Left renal pelvis (tissue), 4 donors: ENCODE measurements around the gene COG7. TPM values are rescaled to one million over a fixed set of nuclear protein-coding genes. Genes with fewer than 3 reads are reported as not detected.
"Not testable (repeated sequence)": the region's sequence is repeated elsewhere in the genome, so short reads cannot be mapped to it uniquely, and the experiment has no call there.

Experiments
- DNase-seq, 4 donors: peaks; one replicate each; pipeline ENCODE4 v3.0.0-alpha.2; 2013; ENCODE audit warnings: low read depth in 4 of 4, low spot score in 3 of 4
- polyA plus RNA-seq, 4 donors: library from polyadenylated mRNA; unstranded; fragments of 120-200 nt; gene quantifications; one replicate each; pipeline ENCODE4 v1.2.1, GENCODE V29; 2013; ENCODE audit not compliant: insufficient read length in 4 of 4

COG7 gene
- polyA plus RNA-seq, 4 donors, result 21.9 to 41.3 (median 24.0) TPM

DNA sequence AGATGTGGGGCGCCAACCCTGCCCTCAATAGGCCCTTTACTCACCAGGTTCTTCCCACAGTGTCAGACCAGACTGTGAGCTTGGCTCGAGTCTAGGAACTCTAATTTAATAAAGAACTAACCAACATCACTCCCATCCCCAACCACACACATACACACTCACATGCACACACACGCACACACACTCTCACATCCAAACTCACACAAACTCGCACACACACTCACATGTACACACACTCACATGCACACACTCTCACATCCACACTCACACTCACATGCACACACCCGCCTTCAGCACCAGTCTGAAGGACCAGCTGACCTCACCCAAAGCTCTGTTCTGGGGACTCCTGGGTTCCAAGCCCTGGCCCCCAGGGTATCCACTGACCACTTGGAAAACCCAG, 63.8 kb downstream of the COG7 start:
- no peak for DNase-seq

DNA sequence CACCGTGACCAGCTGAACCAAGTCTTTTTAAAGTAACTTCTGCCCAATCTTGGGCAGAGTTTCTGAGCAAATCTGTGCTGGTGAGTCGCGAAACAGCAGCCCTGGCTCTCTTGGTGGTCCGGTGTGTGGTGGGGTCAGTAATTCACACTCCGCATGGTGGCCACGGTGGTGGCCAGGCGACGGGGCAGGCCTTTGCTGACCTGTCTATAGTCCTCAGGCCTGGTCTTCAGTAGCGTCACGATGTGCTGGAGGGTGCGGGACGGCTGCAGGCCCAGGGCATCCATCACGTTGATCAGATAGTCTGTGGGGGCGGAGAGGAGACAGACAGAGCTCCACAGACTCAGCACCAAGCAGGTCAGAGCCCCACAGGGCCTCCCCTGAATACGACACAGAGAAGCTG, 64.2 kb downstream of the COG7 start:
- DNase-seq, result no peak

DNA sequence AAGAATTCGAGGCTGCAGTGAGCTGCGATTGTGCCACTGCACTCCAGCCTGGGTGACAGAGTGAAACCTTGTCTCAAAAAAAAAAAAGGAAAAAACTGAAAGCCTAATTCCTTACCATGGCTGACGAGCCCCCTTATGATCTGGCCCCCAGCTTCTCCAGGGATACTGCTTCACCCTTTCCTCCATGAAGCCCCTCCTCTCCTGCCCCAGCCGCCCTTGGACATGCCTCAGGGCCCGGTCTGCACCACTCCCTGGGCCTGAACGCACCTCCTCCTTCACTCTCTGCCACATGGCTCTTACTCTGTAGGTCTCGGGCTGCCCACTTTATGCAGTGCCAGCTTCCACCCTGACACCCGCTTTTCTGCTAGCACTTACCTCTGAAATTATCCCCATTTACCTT, 65.3 kb downstream of the COG7 start:
- no peak for DNase-seq

DNA sequence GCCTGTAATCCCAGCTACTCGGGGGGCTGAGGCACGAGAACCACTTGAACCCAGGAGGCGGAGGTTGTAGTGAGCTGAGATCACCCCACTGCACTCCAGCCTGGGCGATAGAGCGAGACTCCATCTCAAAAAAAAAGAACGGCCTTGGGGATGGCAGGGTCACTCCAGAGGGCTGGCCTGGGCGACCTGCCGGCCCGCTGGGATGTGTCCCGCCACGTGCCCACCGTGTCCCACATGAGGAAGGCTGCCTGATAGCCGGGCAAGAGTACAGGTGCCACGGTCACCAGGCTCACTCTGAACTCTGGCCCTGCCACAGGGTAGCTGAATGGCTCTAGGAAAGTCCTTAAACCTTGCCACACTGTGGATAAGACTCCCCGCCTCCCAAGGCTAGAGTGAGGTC, 67.5 kb downstream of the COG7 start:
- no peak for DNase-seq

DNA sequence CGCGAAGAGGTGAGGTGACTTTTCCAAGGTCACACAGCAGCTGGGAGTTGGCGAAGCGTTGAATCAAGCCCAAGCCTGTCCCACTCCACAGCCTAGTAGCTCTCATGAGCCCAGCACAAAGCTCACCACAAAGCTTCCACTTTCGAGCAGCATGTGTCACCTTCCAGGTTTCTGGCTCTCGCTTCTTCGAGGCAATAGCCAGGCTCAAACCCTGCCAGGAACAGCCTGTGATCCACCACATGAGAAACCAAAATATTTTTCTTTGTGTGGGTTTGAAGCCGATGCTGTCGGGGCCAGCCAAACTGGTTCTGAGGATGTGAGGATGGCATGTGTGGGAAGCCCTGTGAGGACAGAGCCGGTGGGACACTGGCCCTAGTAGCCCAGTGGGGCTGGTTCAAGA, 68.1 kb downstream of the COG7 start:
- DNase-seq, result no peak

DNA sequence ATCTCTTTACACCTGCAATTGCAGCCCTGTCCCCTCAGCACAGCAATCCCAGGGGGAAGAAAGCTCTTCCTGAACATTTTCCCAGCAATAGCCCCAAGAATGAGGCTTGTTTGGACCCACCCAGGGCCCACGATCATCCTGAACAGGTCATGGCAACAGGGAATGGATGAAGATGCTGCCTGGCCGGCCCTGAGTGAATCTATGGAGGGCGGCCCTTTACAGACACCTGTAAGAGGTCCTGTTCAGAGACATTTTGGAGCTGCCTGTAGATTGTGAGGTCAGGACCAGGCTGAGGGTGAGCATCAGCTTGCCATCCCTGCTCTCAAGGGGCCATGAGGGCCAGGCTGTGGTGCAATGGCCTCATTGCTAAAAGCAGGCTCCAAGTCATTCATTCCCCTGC, 69.1 kb downstream of the COG7 start:
- DNase-seq, result no peak

DNA sequence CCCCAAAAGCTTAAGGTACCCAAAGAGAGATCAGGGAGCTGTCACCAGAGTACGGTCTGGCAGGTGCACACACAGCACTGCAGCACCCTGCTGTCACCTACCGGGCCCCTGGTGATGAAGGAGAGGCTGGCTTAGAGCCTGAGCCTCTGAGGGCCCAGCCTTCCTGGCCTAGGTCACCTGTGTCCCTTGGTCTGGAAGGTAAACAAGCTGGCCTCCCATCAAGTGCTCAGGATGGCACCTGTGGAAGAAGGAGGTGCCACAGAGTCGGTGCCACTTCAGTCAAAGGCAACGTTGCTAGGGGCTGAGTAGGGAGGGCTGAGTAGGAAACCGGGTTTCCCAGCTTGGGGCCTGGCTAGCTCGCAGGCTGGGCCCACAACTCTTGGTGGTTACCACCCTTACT, 70.7 kb downstream of the COG7 start:
- no peak for DNase-seq

DNA sequence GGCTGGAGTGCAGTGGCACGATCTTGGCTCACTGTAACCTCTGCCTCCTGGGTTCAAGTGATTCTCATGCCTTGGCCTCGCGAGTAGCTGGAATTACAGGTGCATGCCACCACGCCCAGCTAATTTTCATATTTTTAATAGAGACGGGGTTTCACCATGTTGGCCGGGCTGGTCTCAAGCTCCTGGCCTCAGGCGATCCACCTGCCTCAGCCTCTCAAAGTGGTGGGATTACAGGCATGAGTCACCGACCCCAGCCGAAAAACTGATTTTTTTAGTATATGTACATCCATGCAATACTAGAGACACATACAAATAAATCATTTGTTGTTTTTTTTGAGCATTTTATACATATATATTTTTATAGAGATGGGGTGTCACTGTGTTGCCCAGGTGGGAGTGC, 71.3 kb downstream of the COG7 start:
- not testable (repeated sequence) for DNase-seq

DNA sequence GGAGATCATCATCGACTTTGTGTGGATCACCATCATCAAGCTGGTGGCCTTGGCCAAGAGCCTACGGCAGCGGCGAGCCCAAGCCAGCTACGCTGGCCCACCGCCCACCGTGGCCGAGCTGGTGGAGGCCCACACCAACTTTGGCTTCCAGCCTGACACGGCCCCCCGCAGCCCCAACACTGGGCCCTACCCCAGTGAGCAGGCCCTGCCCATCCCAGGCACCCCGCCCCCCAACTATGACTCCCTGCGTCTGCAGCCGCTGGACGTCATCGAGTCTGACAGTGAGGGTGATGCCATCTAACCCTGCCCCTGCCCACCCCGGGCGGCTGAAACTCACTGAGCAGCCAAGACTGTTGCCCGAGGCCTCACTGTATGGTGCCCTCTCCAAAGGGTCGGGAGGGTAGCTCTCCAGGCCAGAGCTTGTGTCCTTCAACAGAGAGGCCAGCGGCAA, 72.5 kb downstream of the COG7 start:
- DNase-seq, result no peak

DNA sequence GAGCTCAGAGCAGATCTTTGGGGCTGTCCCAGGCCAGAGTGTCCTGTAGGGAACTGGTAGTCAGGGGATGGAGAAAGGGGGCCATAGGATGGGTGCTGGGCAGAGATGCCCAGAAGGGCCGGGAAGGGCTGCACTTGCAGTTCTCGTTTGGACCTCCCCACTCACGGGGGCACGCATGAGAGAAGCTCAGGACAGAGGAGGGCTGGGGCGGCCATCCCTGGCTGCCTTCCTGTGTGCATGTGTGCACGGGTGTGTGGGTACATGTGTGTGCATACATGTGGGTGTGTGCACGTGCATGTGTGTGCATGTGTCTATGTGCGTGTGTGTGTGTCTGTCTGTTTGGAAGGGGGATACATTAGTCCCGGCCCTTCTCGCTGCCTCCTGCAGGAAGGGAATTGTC, 73.3 kb downstream of the COG7 start:
- no peak for DNase-seq

DNA sequence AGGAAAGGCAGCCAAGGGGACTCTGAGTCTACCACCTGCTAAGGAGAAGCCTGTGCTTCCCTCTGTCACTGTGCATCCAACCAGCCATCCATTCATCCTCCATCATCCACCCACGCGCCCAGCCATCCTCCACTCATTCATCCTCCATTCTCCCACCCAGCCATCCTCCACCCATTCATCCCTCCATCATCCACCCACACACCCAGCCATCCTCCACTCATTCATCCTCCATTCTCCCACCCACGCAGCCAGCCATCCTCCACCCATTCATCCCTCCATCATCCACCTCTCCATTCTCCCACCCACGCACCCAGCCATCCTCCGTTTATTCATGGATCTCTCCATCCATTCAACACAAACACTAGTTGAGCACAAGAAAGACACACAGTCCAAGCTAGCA, 74.1 kb downstream of the COG7 start:
- DNase-seq, result no peak

DNA sequence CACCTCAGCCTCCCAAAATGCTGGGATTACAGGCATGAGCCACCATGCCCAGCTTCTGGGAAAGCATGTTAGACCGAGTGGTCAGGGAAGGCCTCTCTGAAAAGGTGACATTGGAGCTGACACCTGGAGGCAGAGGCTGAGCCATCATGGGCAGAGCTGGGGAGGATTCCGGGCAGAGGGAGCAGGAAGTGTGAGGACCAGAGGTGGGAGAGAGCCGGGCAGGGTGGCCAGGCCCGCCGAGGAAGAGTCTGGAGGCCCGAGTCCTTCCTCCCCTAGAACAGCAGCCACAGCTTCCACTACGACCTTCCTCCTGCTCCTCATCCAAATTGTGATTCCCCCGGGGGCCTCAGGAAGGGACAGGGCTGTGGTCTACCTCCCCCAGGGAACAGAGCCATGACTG, 74.7 kb downstream of the COG7 start:
- DNase-seq, result no peak

DNA sequence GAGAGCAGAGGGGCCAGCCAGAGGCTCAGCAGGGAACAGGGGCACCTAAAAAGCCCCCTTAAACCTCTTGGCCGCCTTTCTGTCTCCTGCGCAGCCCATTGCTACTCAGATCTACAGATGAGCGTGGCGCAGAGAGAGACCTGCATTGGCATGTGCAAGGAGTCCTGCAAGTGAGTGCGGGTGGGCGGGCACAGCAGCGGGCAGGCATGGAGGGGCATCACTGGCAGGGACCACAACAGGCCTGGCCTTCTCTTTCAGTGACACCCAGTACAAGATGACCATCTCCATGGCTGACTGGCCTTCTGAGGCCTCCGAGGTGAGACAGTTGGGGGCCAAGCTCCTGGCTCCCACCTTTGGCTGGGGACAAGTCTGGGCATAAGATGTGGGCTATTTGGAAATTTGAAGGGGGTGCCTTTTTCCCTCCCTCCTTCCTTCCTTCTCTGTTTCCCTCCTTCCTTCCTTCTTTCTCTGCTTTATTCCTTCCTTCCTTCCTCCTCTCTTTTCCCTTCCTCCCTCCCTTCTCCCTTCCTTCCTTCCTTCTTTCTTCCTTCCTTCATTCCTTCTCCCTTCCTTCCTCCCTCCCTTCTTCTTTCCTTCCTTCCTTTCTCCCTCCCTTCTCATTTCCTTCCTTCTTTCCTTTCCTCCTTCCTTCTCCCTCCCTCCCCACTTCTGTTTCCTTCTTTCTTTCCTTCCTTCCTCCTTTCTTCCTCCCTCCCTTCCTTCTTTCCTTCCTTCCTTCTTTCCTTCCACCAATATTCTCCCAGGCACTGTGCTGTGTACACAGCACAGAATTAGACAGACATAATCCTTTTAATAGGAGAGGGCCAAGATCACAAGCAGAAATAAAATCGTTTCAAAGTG, 75.7 kb downstream of the COG7 start:
- no peak for DNase-seq

DNA sequence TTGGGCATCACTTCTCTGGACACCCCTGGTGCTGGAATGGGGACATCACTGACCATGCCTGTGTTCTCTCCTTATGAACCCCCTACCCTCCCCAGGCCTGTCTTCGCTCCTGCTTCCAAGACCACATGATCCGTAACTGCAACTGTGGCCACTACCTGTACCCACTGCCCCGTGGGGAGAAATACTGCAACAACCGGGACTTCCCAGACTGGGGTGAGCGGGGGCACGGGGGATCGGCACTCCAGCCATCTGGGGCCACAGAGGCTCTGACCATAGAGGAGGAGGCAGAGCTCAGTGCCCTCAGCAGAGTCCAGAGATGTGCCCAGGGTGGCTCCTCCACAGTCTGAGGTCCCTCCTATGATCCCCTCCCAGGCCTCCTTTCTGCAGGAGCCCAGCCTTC, 77.3 kb downstream of the COG7 start:
- DNase-seq, result no peak

DNA sequence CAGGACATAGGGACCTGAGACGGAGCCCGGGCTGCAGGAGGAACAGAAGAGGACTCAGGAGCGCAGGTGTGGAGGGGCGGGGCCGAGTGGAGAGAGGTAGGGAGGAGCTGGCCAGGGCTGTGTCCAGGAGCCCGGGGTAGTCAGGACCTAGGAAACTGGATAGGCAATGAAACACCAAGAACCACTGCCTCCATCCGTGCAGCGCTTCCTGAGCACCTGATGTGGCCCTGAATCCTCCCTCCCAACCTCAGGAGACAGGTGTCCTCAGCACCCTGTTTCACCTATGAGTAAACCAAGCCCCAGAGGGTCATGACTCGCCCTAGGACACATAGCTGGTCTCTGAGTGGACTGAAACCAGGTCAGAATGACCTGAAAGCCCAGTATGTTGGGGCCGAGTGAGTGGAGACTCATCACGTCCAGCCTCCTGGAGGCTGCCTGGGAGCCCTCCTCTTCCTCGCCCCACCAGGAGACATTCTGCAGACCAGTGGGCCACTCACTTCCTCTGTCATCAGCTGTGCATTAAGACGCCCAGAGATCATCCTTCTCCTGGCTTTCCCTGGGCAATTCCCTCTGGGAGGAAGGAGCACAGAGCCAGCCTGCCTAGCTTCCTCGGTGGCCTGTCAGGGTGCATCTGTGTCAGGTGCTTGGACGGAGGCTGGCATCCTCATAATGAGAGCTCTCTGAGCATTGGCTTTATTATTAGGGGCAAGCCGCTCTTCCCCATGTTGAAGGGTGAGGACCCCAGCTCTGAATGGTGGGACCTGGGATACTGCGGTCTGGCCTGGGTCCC, 78.1 kb downstream of the COG7 start:
- DNase-seq, result no peak

DNA sequence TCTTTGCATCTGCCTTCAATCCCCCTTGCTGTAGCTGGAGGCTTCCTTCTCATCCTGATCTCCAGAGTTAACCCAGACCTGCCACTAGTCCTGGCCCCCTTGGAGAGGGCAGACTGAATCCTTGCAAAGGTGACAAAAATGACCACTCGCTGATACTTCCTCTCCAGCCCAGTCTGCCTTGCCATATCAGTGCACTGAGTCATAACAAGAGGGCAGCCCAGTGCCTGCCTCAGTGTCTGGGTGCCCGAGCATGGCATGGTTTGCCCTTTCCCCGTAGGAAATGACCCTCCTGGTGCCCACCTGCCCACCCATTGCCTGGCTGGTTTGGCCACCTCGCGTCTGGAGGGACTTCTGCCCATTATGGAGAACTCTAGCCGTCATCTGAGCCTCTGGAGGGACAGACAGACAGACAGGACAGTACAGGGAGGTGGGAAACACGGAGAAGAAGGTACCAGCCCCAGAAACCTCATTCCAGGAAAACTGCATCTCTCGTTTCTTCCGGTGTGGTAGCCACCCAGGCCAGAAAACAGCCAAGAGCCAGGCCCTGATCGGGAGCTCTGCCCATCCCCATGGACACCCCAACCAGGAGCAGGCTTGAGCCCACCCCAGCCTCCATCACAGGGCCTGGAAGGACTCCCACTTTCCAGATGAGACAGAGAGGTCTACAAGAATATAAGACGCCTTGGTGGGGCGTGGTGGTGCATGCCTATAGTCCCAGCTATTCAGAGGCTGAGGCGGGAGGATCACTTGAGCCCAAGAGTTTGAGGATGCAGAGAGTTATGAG, 79.4 kb downstream of the COG7 start:
- no peak for DNase-seq

DNA sequence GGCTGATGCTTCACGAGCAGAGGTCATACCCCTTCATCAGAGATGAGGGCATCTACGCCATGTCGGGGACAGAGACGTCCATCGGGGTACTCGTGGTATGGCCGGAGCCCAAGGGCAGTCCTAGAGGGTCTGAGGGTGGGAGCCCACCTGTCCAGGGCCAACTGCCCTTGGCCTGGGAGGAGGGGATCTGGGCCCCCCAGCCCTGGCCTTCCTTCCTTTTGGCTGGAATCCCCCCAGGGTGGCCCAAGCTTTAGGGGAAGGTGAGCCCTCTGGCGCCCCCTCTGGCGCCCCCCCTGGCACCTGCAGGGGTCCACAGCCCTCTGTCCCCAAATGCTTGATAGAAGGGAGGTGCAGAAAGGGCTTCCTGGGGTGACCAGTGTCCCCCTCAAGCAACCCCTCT, 81.6 kb downstream of the COG7 start:
- DNase-seq, result no peak

DNA sequence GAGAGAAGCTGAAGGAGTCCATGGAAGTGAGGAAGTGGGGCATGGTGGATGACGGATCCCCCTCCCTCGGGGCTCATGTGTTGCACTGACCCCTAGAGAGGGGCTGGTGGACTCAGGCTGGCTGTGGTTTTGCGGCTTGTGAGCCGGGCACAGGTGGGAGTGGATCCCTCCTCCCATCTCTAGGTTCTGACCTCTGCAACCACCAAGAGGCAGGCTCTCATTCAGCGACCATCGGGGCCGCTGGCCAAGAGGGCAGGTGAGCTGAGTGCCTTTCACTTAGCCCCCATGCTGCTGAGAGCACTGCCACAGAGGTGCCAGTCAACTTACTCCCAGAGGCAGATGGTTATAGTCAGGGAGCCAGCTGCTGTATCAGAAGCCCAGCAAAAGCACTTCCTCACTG, 83.6 kb downstream of the COG7 start:
- DNase-seq, result no peak

DNA sequence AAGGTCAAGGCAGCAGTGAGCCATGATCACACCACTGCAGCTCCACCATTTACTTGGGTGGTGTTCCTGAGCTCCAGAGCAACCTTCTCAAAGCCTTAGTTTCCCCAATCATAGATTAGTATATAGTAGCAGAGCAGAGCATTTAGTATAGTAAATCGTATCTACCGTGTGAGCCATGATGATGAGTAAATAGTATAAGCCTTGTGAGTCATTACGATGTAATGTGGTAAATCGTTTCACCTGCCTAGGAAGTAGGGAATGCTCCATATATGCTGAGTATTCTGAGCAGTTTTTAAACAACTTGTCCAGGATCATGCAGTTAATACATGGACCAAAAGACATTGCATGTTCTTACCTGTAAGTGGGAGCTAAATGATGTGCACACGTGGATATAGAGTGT, 84.5 kb downstream of the COG7 start:
- DNase-seq, result no peak

DNA sequence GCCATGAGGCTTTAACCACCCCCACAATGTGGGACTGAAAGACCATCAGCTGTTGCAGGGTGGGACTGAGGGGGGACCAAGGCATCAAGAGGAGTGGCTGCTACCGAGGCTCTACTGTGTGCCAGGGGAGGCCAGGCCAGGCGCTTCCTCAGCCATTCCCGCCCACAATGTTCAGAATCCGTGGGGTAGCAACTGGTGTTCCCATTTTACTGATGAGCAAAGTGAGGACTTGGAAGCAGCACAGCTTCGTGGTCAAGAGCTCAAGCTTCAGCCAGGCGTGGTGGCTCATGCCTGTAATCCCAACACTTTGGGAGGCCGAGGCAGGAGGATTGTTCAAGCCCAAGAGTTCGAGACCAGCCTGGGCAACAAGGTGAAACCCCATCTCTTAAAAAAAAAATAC, 85.0 kb downstream of the COG7 start:
- DNase-seq, result no peak

DNA sequence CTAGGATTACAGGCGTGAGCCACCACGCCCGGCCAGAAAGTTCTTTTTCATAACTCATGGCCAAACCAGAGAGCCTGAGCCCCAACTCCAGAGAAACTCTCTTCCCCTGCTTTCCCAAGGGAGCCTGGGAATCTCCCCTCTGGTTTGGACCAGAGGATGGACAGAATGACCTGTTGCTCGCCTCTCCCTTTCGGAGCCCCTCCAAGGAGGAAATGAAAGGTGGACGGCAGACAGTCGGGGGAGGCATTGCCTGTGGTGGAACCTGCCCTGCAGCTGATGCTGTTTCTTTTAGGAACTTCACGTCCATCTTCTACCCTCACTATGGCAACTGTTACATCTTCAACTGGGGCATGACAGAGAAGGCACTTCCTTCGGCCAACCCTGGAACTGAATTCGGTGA, 85.4 kb downstream of the COG7 start:
- DNase-seq, result no peak
